Measurements from ENCODE around the gene TTLL8.

TTLL8 gene

GRCh38 chr22:49976439-49977175 is 81.5 kb downstream of the TTLL8 start:
- DNase-seq, result peak; percentile 74

DNA sequence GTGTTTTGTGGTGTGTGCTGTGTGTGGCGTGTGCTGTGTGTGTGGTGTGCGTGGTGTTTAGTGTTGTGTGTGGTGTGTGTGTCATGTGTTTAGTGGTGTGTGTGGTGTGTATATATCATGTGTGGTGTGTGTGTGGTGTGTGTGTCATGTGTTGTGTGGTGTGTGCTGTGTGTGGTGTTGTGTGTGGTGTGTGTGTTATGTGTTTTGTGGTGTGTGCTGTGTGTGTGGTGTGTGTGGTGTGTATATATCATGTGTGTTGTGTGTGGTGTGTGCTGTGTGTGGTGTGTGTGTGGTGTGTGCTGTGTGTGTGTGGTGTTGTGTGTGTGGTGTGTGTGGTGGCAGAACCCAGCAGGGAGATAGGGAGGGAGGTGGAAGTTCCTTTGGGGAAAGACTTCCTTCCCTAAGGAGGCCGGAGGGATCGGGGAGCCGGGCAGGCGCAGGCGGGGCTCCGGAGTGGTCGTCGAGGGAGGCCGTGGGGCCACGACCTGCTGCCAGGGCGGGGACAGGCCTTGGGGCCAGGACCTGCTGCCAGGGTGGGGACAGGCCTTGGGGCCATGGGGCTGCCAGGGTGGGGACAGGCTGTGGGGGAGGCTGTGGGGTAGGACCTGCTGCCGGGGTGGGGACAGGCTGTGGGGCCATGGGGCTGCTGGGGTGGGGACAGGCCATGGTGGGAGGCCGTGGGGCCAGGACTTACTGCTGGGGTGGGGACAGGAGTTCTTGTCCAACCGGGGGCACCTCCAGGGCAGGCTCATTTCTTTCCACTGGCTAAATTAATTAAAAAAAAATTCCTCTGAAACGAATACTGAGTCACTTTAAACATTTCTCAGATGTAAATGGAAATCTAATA is 82.3 kb downstream of the TTLL8 start:
- peak; percentile 73 for DNase-seq

GRCh38 chr22:49973018-49973961 is 84.8 kb downstream of the TTLL8 start:
- peak; percentile 3 for DNase-seq

- peak; percentile 37 for DNase-seq
Measured at GRCh38 chr22:49972163-49973017, 85.7 kb downstream of the TTLL8 start.

GRCh38 chr22:49971232-49972162 is 86.6 kb downstream of the TTLL8 start:
- DNase-seq, result peak; percentile 86

DNA sequence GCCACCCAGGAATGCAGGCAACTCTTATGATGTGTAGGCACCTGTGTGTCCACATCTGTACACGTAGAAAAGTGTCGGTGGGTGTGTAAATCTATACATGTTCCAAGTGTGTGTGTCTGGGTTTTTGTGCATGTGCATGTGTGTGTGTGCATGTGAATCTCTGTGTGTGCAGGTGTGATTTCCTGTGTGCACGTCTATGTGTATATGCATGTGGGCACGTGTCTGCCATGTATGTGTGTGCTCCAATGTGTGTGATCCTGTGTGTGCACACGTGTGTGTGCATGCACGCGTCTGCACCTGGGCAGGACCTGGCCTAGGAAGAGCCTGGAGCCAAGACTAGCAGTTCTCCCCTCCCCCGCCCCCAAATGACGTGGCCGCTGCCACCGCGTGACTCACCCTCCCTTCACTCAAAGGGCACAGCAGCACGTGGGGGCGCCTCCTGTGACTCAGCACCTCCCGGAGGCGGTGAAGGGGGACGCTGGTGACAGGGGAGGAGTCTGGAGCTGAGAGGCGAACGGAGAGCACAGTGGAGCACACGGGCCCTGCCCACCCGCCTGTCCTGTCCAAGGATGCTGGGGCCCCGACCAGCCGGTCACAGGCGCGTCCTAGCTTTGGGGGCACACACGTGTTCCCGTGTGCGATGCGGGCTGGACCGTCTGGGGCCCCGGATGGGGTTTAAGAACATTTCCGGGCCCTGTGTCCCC is 87.4 kb downstream of the TTLL8 start:
- peak; percentile 98 for DNase-seq

DNA sequence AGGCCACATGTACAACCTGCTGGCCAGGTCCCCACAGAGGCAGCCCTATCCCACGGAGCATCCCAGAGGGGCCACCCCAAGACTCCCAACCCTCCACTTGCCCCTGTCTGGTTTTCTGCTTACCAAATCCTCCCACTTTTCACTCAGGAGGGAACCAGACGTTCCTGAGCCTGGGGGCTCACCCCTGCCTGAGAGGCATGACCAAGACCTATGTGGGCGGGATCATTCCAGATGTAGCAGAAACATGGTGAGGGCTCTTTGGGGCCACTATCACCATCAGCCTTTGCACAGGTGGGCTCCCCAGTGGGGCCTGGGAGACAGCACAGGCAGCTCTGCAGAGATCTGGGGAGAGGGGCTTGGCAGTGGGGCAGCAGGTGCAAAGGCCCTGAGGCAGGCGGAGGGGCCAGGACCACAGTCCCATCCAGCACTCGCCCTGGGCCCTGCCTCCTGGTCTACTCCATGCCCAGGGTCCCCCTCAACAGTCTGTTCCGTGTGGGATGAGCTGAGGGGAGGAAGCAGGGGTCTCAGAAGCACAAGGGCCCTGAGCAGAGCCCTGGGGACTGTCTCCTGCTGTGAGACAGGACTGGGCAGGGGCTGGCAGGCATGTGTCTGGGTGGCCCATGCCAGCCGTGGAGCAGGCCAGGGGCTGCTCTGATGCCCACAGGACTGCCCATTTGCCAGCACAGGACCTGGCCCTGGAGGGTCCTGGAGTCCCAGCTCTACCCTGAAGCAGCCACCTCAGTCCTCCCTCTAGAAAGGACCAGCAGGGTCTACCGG is 88.2 kb downstream of the TTLL8 start:
- DNase-seq, result peak; percentile 24

GRCh38 chr22:49968831-49969661 is 89.1 kb downstream of the TTLL8 start:
- peak; percentile 17 for DNase-seq
